DMS53 treated with DMSO at 0.1 percent for 48 hours (cell line): ENCODE data around the gene SLC16A14.

ENCODE experiments used
- DNase-seq: peaks from one replicate; lab custom pipeline; 2025; ENCODE audit not compliant: unreplicated experiment; lab: John Stamatoyannopoulos, UW

SLC16A14 gene

DNA sequence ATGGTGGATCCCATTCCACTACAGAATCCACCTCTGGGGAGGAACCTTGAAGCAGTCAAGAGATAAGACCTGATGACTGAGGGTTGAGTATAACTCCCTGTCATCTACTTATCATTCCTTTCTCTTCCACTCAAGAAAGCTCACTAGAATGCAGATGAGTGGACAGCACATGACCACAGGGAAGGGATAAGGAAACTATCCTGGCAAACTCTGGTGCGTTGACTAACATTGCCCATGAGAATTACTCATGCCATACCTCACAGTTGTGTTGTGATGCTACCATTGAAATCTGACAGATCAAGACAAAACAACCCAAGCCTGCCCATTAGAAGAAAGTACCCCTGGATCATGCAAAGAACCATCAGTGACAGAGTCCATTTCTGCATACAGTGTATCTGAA lies 26.5 kb downstream of the SLC16A14 start:
- no peak for DNase-seq

DNA sequence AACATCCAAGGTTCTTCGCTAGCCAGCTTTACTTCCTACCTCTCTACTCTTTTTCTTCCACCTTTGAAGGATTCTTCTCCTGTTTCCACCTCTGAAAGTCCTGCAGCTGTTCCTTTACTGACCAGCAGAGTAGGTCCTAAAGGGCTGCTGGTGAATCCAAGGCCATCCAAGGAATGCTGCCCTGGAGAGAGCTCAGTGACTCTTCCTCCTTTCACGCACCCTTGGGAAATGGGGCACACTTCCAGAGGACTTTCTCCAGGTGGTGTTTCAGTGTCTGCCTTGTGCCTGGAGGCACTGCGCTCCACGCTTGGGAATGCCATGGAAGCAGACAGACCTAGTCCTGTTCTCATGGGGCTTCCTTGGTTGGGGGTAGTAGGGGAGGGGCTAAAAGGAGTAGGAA lies 45.4 kb downstream of the SLC16A14 start:
- DNase-seq = no peak

DNA sequence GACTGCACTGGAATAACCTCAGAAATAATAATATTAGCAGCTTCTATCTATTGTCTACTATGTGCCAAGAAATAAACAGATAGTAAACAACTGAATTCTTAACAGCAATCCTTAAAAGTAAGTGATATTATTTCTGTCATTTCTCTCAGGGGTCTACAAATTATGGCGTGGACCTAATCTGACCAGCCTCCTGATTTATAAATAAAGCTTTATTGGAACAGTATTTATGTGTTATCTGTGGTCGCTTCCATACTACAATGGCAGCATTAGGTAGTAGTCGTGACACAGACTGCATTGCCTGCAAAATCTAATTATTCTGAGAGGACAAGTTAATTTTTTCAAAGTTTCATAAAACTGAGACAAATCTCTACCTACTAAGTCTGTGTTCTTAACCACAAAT lies 49.0 kb downstream of the SLC16A14 start:
- DNase-seq = no peak

DNA sequence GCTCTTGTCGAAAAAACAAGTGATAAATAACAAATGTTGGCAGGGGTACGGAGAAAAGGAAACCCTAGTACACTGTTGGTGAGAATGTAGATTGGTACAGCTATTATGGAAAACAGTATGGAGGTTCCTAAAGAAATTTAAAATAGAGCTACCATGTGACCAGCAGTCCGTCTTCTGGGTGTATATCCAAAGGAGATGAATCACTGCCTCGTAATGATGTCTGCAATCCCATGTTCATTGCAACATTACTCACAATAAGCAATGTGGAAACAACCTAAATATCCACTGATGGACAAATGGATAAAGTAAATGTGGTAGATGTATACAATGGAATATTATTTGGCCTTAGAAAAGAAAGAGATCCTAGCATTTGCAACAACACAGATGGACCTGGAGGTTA lies 50.6 kb downstream of the SLC16A14 start:
- no peak for DNase-seq

DNA sequence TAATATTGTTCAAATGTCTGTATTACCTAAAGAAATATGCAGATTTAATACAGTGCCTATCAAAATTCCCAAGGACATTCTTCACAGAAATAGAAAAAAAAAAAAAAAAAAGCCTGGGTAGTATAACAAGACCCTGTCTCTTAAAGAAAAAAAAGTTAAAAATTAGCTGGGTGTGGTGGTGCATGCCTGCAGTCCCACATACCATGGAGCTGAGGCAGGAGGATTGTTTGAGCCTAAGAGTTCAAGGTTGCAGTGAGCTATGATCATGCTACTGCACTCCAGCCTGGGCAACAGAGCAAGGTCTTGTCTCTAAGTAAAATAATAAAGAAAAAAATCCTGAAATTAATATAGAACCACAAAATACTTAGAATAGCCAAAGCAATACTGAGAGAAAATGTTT lies 51.9 kb downstream of the SLC16A14 start:
- no peak for DNase-seq

DNA sequence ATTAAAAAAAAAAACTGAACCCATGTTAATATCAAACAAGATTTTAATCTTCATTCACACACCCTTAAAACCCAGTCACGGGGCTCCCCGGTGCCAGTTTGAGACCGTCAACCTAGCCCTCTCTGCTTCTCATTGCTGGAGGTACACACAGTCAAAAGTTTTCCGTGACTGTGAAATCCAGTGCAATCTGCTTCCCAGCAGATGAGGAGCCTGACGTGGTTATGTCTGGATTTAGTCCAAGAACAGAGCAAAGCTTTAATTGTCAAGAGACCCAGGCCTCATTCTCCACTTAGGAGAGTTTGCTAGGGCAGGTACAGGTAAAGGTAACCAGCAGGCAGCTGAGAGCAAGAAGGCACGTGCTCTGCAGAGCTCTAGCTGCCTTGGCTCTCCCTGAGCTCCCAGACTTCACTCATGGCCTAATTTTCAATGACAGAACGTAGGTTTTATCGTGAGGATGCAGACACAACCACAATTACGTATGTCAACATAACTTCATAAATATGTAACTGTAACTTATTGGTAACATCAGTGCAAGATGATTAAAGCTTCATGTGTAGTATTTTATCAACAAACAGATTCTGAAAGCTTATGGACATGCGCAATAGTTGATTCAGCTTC lies 56.3 kb downstream of the SLC16A14 start:
- DNase-seq = no peak

DNA sequence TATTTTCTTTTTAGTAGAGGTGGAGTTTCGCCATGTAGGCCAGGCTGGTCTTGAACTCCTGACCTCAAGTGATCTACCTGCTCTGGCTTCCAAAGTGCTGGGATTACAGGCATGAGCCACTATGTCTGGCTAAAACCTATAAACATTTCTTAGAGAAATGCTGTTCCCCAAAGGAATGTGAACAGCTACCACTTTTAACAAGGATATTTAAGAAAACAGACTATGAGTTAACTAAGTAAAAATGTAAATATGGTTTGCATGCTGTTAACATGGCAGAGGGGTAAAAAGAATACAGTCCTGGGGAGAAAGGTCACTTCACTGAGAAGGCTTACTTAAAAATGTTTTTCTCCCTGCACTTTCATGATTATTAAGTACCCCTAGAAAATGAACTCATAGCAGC lies 57.1 kb downstream of the SLC16A14 start:
- DNase-seq = no peak

DNA sequence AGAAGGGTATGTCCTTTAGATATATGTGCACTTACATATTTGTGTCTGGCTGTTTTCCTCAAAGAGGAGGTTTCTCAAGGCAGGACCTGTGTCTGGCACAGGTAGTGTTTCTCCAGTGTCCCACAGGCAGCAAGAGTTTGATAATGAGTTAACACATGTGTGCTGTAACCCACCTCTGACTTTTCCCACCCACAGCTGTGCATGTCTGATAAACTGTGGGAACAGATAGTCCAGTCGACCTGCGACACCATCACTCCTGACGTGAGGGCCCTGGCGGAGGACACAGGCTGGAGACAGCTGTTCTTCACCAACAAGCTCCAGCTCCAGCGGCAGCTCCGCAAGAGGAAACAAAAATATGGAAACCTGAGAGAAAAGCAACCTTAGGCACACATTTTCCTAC lies 58.2 kb downstream of the SLC16A14 start:
- DNase-seq = no peak

DNA sequence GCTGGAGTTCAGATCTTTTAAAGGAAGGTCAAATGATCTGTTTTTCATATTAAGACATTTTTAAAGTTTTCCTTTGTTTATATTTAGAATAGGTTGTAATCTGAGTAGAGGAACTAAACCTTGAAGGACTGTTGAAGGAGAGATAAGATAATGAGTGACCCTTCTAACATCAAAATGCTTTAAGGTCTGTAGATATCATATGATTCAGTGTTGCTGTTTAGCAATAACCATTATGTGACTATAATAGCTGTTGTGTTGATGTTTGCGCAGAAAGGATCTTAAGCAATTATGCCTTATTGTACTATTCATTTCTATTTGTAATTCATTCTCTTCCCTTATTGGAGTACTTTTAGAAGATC lies 60.0 kb downstream of the SLC16A14 start:
- no peak for DNase-seq

DNA sequence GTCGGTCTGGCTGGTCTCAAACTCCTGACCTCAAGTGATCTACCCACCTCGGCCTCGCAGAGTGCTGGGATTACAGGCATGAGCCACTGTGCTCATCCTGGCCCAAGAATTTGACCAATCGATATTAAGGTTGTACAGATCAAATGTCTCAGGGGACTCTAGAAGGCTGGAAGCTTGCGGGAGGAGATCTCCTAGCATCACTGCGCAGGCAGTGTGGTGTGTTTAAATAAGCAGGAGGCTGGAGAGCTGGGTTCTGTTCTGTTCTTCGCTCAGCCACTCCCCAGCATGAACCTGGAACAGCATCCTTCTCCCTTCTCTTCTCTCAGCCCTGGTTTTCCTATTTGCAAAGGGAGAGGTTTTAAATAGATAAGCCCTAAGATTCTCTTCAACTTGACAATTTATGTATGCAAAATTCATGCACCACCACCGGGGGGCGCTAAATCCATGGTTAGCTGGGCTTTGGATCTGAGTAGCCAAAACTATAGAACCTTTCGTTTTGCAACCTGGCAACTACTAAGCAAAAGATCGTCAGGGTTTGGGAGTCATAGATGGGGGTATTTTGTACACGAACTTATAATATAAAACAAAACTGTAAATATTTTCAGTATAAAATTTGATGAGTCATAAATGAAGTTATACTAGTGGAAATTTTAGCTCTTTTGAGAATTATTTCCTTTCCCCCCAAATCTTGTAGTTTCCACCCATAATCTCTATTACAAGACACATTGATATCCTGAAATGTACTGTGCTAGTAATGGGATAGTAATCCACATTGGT lies 60.6 kb downstream of the SLC16A14 start:
- peak; percentile 32 for DNase-seq

DNA sequence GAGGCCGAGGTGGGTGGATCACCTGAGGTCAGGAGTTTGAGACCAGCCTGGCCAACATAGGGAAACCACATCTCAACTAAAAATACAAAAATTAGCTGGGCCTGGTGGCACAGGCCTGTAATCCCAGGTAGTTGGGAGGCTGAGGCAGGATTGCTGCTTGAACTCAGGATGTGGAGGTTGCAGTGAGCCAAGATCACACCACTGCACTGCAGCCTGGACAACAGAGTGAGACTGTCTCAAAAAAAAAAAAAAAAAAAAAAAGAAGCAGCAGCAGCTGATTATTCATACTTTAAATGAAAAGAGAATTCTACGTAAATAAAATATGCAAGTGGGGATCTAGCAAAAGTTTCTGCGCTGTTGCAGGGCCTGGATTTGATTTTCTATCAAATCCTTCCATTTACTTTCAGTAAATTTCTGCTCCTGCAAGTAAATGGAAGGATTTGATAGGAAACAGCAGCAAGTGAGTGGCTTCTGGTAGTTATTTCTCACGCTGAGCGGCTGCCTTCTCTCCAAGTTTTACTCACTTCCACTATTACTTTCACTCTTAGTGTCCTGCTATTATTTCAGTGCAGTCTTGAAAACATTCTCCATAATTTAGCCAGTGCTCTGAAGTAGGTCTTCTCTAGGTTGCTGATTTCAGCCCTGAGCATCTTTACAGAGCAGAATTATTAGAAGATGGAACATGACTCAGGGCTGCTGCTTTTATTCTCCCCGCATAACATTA lies 68.4 kb downstream of the SLC16A14 start:
- DNase-seq = no peak

DNA sequence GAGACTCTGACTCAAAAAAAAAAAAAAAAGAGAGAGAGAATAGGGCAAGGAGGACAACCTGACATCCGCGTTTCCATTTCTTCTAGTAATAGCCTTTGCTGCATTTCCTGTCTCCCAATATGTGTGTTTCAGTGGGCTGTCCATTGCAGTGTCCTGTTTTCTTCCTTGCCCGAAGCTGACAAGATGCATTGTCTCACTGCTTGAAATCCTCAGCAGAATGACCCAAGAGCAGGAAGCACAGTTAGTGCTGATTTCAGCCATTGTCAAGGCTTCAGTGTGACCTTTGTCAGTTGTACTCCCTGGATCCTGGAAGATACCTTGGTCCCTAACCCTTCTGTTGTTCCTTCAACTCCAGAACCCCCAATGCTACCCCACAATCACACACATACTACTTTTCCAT lies 71.2 kb downstream of the SLC16A14 start:
- no peak for DNase-seq

DNA sequence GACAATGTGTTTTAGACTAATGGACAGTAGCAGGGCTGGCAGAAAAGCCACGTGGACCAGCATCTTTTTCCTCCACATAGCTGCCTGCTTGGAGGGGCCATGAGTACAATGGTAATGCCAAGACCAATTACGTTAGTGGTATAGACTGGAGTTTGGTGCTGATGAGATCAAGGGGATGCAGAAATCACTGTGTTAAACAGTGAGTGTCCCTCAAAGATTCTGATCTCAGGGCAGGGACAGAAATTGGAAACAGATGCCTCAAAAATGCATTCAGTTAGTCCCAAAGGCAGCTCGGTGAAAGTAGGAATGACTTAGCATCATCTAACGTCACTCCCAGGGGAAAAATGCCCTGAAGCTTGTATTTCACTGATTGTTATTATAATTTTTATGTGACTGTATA lies 72.4 kb downstream of the SLC16A14 start:
- no peak for DNase-seq

DNA sequence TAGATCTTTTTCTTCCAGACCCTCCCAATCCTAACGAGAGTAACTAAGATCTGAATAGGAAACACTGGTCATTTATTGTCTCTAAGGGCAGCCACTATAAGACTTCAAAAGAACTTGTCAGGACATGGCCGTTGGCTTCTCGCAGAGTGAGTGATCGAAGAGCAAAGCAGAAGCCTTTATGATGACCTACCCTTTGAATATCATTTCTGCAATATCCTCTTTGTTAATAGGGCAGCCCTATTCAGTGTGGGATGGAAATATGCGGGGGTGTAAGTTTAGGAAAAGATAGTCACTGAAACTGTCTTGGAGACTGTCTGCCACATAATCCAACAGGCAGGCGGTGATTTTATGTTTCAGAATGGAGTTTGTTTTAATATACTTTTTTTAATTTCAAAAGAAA lies 75.5 kb downstream of the SLC16A14 start:
- DNase-seq = no peak
